Measurements from ENCODE around the gene FKRP.
A peak's percentile ranks its signal among the peaks of the same experiment; 100 is the strongest.

- TF ChIP-seq CTCF (conservative IDR thresholded peaks at IDR 0.05 in 1 of 2, IDR thresholded peaks at IDR 0.05 in 1 of 2; ENCODE audit: low read depth in 1 of 2, low read length in 2 of 2) (peak; percentile 77 to 90), EZH2 (IDR thresholded peaks at IDR 0.05; ENCODE audit: low read length, missing control alignments) (no peak)
Measured at GRCh38 chr19:46728693-46729339, 17.0 kb upstream of the FKRP start.
